Measurements from ENCODE around the gene HIP1R. TPM values are rescaled to one million over a fixed set of nuclear protein-coding genes. Genes with fewer than 3 reads are reported as not detected.
A peak's percentile ranks its signal among the peaks of the same experiment; 100 is the strongest.

The HIP1R gene
- total and polyA plus RNA-seq, 2 of the 13 experiments (the other 11 are each of a cell fraction or from before 2014, with no cell fraction given): 18.4 to 25.5 TPM

DNA sequence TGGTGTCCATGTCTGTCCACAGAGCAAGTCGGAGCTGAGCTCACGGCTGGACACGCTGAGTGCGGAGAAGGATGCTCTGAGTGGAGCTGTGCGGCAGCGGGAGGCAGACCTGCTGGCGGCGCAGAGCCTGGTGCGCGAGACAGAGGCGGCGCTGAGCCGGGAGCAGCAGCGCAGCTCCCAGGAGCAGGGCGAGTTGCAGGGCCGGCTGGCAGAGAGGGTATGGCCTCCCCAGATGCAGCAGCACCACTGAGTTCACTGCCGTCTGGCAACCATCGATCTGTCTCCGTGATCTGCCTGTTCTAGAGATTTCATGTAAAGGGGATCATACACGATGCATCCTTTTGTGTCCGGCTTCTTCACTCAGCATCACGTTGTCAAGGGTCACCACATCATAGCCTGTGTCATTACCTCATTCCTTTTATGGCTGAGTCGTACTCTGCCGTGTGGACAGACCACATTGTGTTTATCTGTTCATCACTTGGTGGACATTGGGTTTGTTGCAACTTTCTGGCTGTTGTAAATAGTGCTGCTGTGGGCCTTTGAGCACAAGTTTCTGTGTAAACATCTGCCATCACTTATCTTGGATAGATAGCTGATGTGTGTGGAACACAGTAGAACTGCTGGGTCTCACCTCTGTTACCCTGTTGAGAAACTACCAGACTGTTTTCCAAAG lies 21.9 kb downstream of the HIP1R start (continued):
- TF ChIP-seq FOXP4 (CRISPR knock-in tag; IDR thresholded peaks at IDR 0.05) (peak; percentile 50), CREB1 (IDR thresholded peaks at IDR 0.05) (0 out of 2 replicates have a peak, but pooled peaks have one; percentile 2), CREB1 (CRISPR knock-in tag; IDR thresholded peaks at IDR 0.05) (no peak), ZBTB38 (CRISPR knock-in tag; IDR thresholded peaks at IDR 0.05) (peak; percentile 66; the same call in 1 of the 2 replicates), ZSCAN5A (CRISPR knock-in tag; IDR thresholded peaks at IDR 0.05; ENCODE audit: borderline replicate concordance) (no peak), ZNF777 (CRISPR knock-in tag; IDR thresholded peaks at IDR 0.05) (no peak), ZNF383 (CRISPR knock-in tag; IDR thresholded peaks at IDR 0.05; ENCODE audit: borderline replicate concordance) (no peak), ZBTB21 (CRISPR knock-in tag; IDR thresholded peaks at IDR 0.05) (peak; percentile 39; the same call in 1 of the 2 replicates), HNF1A (IDR thresholded peaks at IDR 0.05; ENCODE audit: low read depth) (no peak), HNF1A (CRISPR knock-in tag; IDR thresholded peaks at IDR 0.05; ENCODE audit: borderline replicate concordance) (no peak), ZNF547 (CRISPR knock-in tag; IDR thresholded peaks at IDR 0.05) (no peak), ZNF562 (CRISPR knock-in tag; IDR thresholded peaks at IDR 0.05; ENCODE audit: borderline replicate concordance) (no peak), GRHL1 (CRISPR knock-in tag; conservative IDR thresholded peaks at IDR 0.05) (no peak), SRF (IDR thresholded peaks at IDR 0.05; ENCODE audit: low read depth, low read length) (peak; percentile 61; the same call in 1 of the 2 replicates), ETV5 (CRISPR knock-in tag; IDR thresholded peaks at IDR 0.05; ENCODE audit: borderline replicate concordance) (no peak)
- TF ChIP-seq, protein P1, sequence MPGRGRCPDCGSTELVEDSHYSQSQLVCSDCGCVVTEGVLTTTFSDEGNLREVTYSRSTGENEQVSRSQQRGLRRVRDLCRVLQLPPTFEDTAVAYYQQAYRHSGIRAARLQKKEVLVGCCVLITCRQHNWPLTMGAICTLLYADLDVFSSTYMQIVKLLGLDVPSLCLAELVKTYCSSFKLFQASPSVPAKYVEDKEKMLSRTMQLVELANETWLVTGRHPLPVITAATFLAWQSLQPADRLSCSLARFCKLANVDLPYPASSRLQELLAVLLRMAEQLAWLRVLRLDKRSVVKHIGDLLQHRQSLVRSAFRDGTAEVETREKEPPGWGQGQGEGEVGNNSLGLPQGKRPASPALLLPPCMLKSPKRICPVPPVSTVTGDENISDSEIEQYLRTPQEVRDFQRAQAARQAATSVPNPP (CRISPR knock-in tag; IDR thresholded peaks at IDR 0.05): no peak

Data from HepG2 (cell line).